ENCODE results near the gene CYP46A1.

GRCh38 chr14:99674776-99675381, 9.2 kb upstream of the CYP46A1 start:
- TF ChIP-seq, protein P1, sequence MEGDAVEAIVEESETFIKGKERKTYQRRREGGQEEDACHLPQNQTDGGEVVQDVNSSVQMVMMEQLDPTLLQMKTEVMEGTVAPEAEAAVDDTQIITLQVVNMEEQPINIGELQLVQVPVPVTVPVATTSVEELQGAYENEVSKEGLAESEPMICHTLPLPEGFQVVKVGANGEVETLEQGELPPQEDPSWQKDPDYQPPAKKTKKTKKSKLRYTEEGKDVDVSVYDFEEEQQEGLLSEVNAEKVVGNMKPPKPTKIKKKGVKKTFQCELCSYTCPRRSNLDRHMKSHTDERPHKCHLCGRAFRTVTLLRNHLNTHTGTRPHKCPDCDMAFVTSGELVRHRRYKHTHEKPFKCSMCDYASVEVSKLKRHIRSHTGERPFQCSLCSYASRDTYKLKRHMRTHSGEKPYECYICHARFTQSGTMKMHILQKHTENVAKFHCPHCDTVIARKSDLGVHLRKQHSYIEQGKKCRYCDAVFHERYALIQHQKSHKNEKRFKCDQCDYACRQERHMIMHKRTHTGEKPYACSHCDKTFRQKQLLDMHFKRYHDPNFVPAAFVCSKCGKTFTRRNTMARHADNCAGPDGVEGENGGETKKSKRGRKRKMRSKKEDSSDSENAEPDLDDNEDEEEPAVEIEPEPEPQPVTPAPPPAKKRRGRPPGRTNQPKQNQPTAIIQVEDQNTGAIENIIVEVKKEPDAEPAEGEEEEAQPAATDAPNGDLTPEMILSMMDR (conservative IDR thresholded peaks at IDR 0.05 in 1 of 2, IDR thresholded peaks at IDR 0.05 in 1 of 2; ENCODE audit: low read depth in 1 of 2, low read length in 2 of 2) = no peak
- no peak for TF ChIP-seq EZH2 (IDR thresholded peaks at IDR 0.05; ENCODE audit: low read length, missing control alignments)
